Mesenchymal stem cell (in vitro differentiated cells and primary cell): Measurements from ENCODE around the gene IRX6.

Experiments
- DNase-seq: peaks from one replicate; pipeline ENCODE4 v3.0.0-alpha.2; 2013
- H2AFZ ChIP-seq: one replicate; pipeline ENCODE4 v1.6.1; 2013; ENCODE audit warnings: low read depth, mild to moderate bottlenecking, control low read depth, inconsistent platforms, low read length, moderate library complexity
- H2AK5ac ChIP-seq: 2 replicates; pipeline ENCODE4 v1.6.1; 2013; ENCODE audit warnings: low read length, moderate library complexity, mild to moderate bottlenecking, inconsistent platforms; ENCODE audit not compliant: severe bottlenecking
- H2BK120ac ChIP-seq: one replicate; pipeline ENCODE4 v1.6.1; 2013; ENCODE audit warnings: low read depth, mild to moderate bottlenecking, inconsistent platforms, low read length, moderate library complexity
- H2BK12ac ChIP-seq, 2 experiments: one replicate each; pipeline ENCODE4 v1.6.1; 2013; ENCODE audit warnings: inconsistent platforms in 2 of 2, low read length in 2 of 2, mild to moderate bottlenecking in 2 of 2, moderate library complexity in 2 of 2, control low read depth in 1 of 2
- H2BK15ac ChIP-seq: one replicate; pipeline ENCODE4 v1.6.1; 2013; ENCODE audit warnings: mild to moderate bottlenecking, low read depth, inconsistent platforms; ENCODE audit not compliant: poor library complexity, severe bottlenecking
- H2BK5ac ChIP-seq: 2 replicates; pipeline ENCODE4 v1.6.1; 2013; ENCODE audit warnings: low read depth, mild to moderate bottlenecking, low read length, control low read depth, inconsistent platforms; ENCODE audit not compliant: poor library complexity, severe bottlenecking
- H3K14ac ChIP-seq, 2 experiments: one replicate each; pipeline ENCODE4 v1.6.1; 2013; ENCODE audit warnings: inconsistent platforms in 2 of 2, low read length in 2 of 2, control low read depth in 1 of 2, mild to moderate bottlenecking in 1 of 2, moderate library complexity in 1 of 2
- H3K18ac ChIP-seq, 2 experiments: one replicate each; pipeline ENCODE4 v1.6.1; 2013; ENCODE audit warnings: inconsistent platforms in 2 of 2, low read length in 2 of 2, control low read depth in 1 of 2, low read depth in 1 of 2, mild to moderate bottlenecking in 1 of 2
- H3K23ac ChIP-seq, 2 experiments: one replicate each; pipeline ENCODE4 v1.6.1; 2013; ENCODE audit warnings: inconsistent platforms in 2 of 2, low read length in 2 of 2, mild to moderate bottlenecking in 2 of 2, moderate library complexity in 2 of 2, control low read depth in 1 of 2
- H3K27ac ChIP-seq: 2 replicates; pipeline ENCODE4 v1.5.1; 2013; ENCODE audit warnings: mild to moderate bottlenecking, moderate library complexity, low read length, control low read depth, inconsistent platforms; ENCODE audit not compliant: poor library complexity, severe bottlenecking
- H3K27me3 ChIP-seq, 2 experiments: 2 replicates each; pipeline versions ENCODE4 v1.6.1 to v1.7.0; 2013; ENCODE audit warnings: low read length in 2 of 2, mild to moderate bottlenecking in 2 of 2, moderate library complexity in 2 of 2, control low read depth in 1 of 2, inconsistent platforms in 1 of 2; ENCODE audit not compliant: control insufficient read depth in 1 of 2, insufficient read depth in 1 of 2
- H3K36me3 ChIP-seq, 2 experiments: 2 replicates each; pipeline versions ENCODE4 v1.6.1 to v1.7.0; 2013; ENCODE audit warnings: low read length in 2 of 2, control low read depth in 1 of 2, inconsistent platforms in 1 of 2, low read depth in 1 of 2, mild to moderate bottlenecking in 1 of 2; ENCODE audit not compliant: insufficient read depth in 2 of 2, control insufficient read depth in 1 of 2
- H3K4ac ChIP-seq, 2 experiments: one replicate each; pipeline ENCODE4 v1.6.1; 2013; ENCODE audit warnings: inconsistent platforms in 2 of 2, low read length in 2 of 2, mild to moderate bottlenecking in 2 of 2, moderate library complexity in 2 of 2, control low read depth in 1 of 2, low read depth in 1 of 2
- H3K4me1 ChIP-seq: 2 replicates; pipeline ENCODE4 v1.6.1; 2013; ENCODE audit warnings: low read depth, low read length, control low read depth; ENCODE audit not compliant: control insufficient read depth, insufficient read depth
- H3K4me2 ChIP-seq: 2 replicates; pipeline ENCODE4 v1.6.1; 2013; ENCODE audit warnings: low read length, mild to moderate bottlenecking, inconsistent platforms; ENCODE audit not compliant: poor library complexity, severe bottlenecking
- H3K4me3 ChIP-seq, 2 experiments: 2 replicates each; pipeline versions ENCODE4 v1.5.1 to v1.7.0; 2013; ENCODE audit warnings: low read length in 2 of 2, mild to moderate bottlenecking in 2 of 2, control low read depth in 1 of 2, low read depth in 1 of 2; ENCODE audit not compliant: insufficient read depth in 1 of 2
- H3K79me1 ChIP-seq: replicated peaks from 2 replicates; pipeline ENCODE4 v1.6.1; 2013; ENCODE audit warnings: mild to moderate bottlenecking, control low read depth, low read length, inconsistent platforms; ENCODE audit not compliant: poor library complexity, severe bottlenecking
- H3K9ac ChIP-seq: 2 replicates; pipeline ENCODE4 v1.7.0; 2013; ENCODE audit warnings: mild to moderate bottlenecking, low read length, moderate library complexity
- H3K9me3 ChIP-seq: 2 replicates; pipeline ENCODE4 v1.7.0; 2013; ENCODE audit warnings: mild to moderate bottlenecking, low read length; ENCODE audit not compliant: control insufficient read depth
- H4K8ac ChIP-seq: one replicate; pipeline ENCODE4 v1.6.1; 2013; ENCODE audit warnings: inconsistent platforms, mild to moderate bottlenecking, low read length, moderate library complexity
- H4K91ac ChIP-seq: one replicate; pipeline ENCODE4 v1.6.1; 2013; ENCODE audit warnings: mild to moderate bottlenecking, low read length, inconsistent platforms
- WGBS: methylation state at CpG from one replicate; pipeline ENCODE4 v1.1.7; 2013; ENCODE audit warnings: mixed read lengths; 5-methylcytosine and 5-hydroxymethylcytosine counted together

IRX6 gene

GRCh38 chr16:55325458-55326109 lies 1.6 kb downstream of the IRX6 start:
- no peak overlapping the region for H3K14ac ChIP-seq
- no peak overlapping the region for H3K9ac ChIP-seq
- no peak overlapping the region for H3K27ac ChIP-seq
- peaks cover 5% of the 10 kb centered on the region for H3K79me1 ChIP-seq
- no peak overlapping the region for H2BK5ac ChIP-seq
- no peak overlapping the region for H4K91ac ChIP-seq
- peaks cover 44 to 65% of the 10 kb centered on the region in 2 experiments for H3K27me3 ChIP-seq
- H4K8ac ChIP-seq: no peak overlapping the region
- H2AFZ ChIP-seq: no peak overlapping the region
- H2BK120ac ChIP-seq: no peak overlapping the region
- no peak overlapping the region for H3K4me3 ChIP-seq
- H2BK12ac ChIP-seq: no peak overlapping the region
- H3K36me3 ChIP-seq: peaks cover 0 to 25% of the 10 kb centered on the region in 2 experiments
- no peak overlapping the region for H3K4ac ChIP-seq
- no peaks in the 10 kb centered on the region for H3K9me3 ChIP-seq
- no peak overlapping the region for H2AK5ac ChIP-seq
- H3K18ac ChIP-seq: no peak overlapping the region
- no peak for DNase-seq
- H3K4me1 ChIP-seq: peaks cover 41% of the 10 kb centered on the region
- H3K23ac ChIP-seq: no peak overlapping the region
- no peak overlapping the region for H2BK15ac ChIP-seq
- 58% methylated on average over 10 of the region's 12 CpGs for WGBS
- peak overlapping the region; percentile 78 for H3K4me2 ChIP-seq

- H4K8ac ChIP-seq: no peak overlapping the region
- H3K14ac ChIP-seq: no peak overlapping the region
- no peak overlapping the region for H2AFZ ChIP-seq
- H2BK12ac ChIP-seq: no peak overlapping the region
- H3K36me3 ChIP-seq: peaks cover 0 to 34% of the 10 kb centered on the region in 2 experiments
- no peak overlapping the region for H3K27ac ChIP-seq
- no peak overlapping the region for H2BK5ac ChIP-seq
- H3K4me3 ChIP-seq: no peak overlapping the region
- H3K4me2 ChIP-seq: peak overlapping the region; percentile 44
- H3K9me3 ChIP-seq: no peaks in the 10 kb centered on the region
- no peak overlapping the region for H2AK5ac ChIP-seq
- H3K23ac ChIP-seq: no peak overlapping the region
- no peak for DNase-seq
- peaks cover 53 to 64% of the 10 kb centered on the region in 2 experiments for H3K27me3 ChIP-seq
- no peak overlapping the region for H3K18ac ChIP-seq
- WGBS: 37% methylated on average over 12 of the region's 21 CpGs
- no peak overlapping the region for H4K91ac ChIP-seq
- H2BK120ac ChIP-seq: no peak overlapping the region
- peaks cover 44% of the 10 kb centered on the region for H3K4me1 ChIP-seq
- no peak overlapping the region for H3K9ac ChIP-seq
- H3K79me1 ChIP-seq: peaks cover 5% of the 10 kb centered on the region
- H3K4ac ChIP-seq: no peak overlapping the region
- H2BK15ac ChIP-seq: no peak overlapping the region
These were observed 2.5 kb downstream of the IRX6 start for GRCh38 chr16:55326261-55327092.

GRCh38 chr16:55328611-55329569 lies 4.9 kb downstream of the IRX6 start:
- Histone ChIP-seq H3K18ac (no peak overlapping the region), H2BK120ac (no peak overlapping the region), H3K36me3 (peaks cover 0 to 37% of the 10 kb centered on the region in 2 experiments), H3K23ac (no peak overlapping the region), H3K4me3 (no peak overlapping the region), H3K14ac (no peak overlapping the region), H3K27ac (no peak overlapping the region), H2BK5ac (no peak overlapping the region), H3K4me2 (no peak overlapping the region), H3K9ac (no peak overlapping the region), H2AFZ (no peak overlapping the region), H2BK12ac (no peak overlapping the region), H4K91ac (no peak overlapping the region), H3K4ac (no peak overlapping the region), H3K27me3 (peaks cover 63 to 69% of the 10 kb centered on the region in 2 experiments), H3K79me1 (peaks cover 5% of the 10 kb centered on the region), H2AK5ac (no peak overlapping the region), H3K4me1 (peaks cover 41% of the 10 kb centered on the region), H3K9me3 (no peaks in the 10 kb centered on the region), H4K8ac (no peak overlapping the region), H2BK15ac (no peak overlapping the region)
- WGBS: 32% methylated on average over 55 of the region's 55 CpGs
- no peak for DNase-seq
